Measurements from ENCODE around the gene IRF2.

IRF2 gene

DNA sequence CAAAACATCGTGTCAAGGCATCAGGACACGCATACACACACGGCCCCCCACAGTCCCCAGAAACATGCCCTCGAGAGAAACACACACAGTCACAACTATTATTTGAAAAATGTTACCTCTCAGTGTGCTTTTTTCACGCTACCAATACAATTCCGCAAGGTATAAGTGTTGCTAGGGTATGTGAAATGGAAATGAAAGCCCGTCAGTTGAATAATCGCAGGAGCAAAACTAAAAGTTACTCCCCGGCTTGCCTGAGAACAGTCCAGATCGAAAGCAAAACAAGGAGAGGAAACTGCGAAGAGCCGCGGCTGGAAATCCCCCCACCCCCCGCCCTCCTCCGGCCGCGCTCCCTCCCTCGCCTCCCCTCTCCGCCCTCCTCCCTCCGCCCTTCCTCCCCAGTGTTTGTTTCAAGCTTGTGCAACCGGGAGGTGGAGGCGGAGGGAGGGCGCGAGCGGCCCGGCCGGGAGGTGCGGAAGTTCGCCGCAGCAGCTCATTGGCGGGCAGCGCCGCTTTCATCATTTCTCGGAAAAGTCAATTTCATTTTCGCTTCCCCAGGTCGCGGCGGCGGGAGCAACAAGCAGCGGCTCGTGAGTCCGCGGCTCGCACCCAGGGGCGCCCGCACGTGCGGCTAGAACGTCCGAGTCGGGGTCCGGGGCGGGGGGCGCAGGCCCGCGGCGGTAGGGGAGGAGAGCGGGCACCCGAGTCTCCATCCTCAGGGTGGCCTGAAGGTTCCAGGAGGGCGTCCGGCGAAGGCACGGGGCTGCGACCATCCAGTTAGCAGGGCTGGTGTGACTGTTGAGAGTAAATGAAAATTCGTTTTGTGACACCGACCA, at the start of gene IRF2:
Gene IRF2 (minus strand): TSS at position 288 of the 833 bp plus-strand sequence. CDS start 45,486 bp downstream, outside the sequence.
- no peaks in the 10 kb centered on the region for H3K27me3 ChIP-seq (ENCODE audit: control insufficient read depth, insufficient read depth, low read length)
- peak within 1 kb of the TSS; percentile 99 for H3K4me3 ChIP-seq (ENCODE audit: low read depth, low read length)
- peak within 1 kb of the TSS; percentile 84 for H3K9ac ChIP-seq
- H2AFZ ChIP-seq: peak within 1 kb of the TSS; percentile 78
- peak within 1 kb of the TSS; percentile 97 for H3K27ac ChIP-seq
- TF ChIP-seq, protein P1, sequence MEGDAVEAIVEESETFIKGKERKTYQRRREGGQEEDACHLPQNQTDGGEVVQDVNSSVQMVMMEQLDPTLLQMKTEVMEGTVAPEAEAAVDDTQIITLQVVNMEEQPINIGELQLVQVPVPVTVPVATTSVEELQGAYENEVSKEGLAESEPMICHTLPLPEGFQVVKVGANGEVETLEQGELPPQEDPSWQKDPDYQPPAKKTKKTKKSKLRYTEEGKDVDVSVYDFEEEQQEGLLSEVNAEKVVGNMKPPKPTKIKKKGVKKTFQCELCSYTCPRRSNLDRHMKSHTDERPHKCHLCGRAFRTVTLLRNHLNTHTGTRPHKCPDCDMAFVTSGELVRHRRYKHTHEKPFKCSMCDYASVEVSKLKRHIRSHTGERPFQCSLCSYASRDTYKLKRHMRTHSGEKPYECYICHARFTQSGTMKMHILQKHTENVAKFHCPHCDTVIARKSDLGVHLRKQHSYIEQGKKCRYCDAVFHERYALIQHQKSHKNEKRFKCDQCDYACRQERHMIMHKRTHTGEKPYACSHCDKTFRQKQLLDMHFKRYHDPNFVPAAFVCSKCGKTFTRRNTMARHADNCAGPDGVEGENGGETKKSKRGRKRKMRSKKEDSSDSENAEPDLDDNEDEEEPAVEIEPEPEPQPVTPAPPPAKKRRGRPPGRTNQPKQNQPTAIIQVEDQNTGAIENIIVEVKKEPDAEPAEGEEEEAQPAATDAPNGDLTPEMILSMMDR (IDR thresholded peaks at IDR 0.05): peak; percentile 7
- H3K79me2 ChIP-seq: peaks cover 10% of the 10 kb centered on the region
- H3K9me3 ChIP-seq (ENCODE audit: control insufficient read depth, low read length): no peaks in the 10 kb centered on the region
- H3K4me1 ChIP-seq: peaks cover 3% of the 10 kb centered on the region
- H3K4me2 ChIP-seq (ENCODE audit: low read length): peak within 1 kb of the TSS; percentile 95
- H3K36me3 ChIP-seq (ENCODE audit: control insufficient read depth, insufficient read depth, low read length): no peaks in the 10 kb centered on the region

DNA sequence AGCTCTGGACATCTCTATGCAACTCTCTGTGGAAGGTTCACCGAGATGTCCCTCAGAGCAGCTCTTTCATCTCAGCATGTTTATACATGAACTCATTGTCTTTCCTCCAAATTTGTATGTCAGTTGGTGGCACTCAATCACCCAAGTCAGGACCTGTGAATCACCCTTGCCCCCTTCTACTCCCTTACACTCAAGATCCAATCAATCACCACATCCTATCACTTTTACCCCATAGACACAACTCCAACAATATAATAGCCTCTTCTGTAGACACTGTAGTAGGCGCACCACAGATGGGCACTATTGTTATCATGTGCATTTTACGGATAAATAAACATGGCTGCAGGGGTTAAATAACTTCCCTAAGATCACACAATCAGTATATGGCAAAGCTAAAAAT, 41.3 kb upstream of the IRF2 start:
- Histone ChIP-seq H2AFZ (no peak overlapping the region), H3K4me1 (no peaks in the 10 kb centered on the region), H3K9ac (no peak overlapping the region), H3K9me3 (ENCODE audit: control insufficient read depth, low read length) (no peaks in the 10 kb centered on the region), H3K27ac (no peak overlapping the region), H3K4me3 (ENCODE audit: low read depth, low read length) (no peak overlapping the region), H3K27me3 (ENCODE audit: control insufficient read depth, insufficient read depth, low read length) (no peaks in the 10 kb centered on the region), H3K79me2 (no peaks in the 10 kb centered on the region), H3K4me2 (ENCODE audit: low read length) (no peak overlapping the region), H3K36me3 (ENCODE audit: control insufficient read depth, insufficient read depth, low read length) (no peaks in the 10 kb centered on the region)
- TF ChIP-seq, protein P1 (IDR thresholded peaks at IDR 0.05): no peak

DNA sequence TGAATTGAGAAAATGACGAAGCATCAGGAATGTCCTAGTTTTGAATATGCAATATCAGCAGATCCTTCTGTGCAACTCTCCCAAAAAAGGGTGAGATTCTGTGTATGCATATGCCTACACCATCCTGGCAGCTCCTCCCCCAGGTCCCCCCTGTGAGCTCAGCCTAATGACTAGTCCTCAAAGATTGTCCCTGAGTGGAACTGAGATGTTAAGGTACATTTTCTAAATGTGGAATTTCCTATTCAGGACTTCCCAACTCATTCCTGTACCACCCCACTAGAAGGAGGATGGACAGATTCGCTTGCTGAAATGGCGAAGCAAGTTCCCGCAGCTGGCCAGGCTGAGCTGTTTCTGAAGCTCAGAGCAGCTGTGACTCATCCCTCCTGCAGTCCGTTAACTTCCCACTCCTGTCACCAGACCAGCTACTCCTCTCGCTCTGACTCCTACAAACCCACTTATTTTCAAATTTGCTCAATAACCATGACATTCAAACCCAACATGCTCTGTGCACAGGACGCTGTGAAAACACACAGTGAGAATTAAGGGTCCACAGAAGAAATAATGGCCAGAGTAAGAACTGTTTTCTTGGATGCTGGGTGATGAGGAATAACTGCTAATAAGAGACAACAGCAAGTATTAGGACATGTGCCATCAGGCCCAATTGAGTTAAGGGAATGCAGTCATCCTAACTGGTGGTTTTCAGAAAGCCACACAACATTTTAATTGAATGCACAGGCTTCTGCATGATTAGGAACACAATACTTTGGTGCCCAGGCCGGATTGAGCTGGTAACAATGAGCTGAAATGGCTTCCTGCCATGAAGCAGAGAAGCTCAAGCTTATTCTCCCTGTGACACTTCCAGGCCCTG, 40.0 kb upstream of the IRF2 start:
- H3K4me2 ChIP-seq (ENCODE audit: low read length): no peak overlapping the region
- no peak overlapping the region for H3K4me3 ChIP-seq (ENCODE audit: low read depth, low read length)
- no peak overlapping the region for H2AFZ ChIP-seq
- H3K9me3 ChIP-seq (ENCODE audit: control insufficient read depth, low read length): no peaks in the 10 kb centered on the region
- no peaks in the 10 kb centered on the region for H3K4me1 ChIP-seq
- no peaks in the 10 kb centered on the region for H3K36me3 ChIP-seq (ENCODE audit: control insufficient read depth, insufficient read depth, low read length)
- H3K27ac ChIP-seq: no peak overlapping the region
- TF ChIP-seq, protein P1 (IDR thresholded peaks at IDR 0.05): no peak
- H3K27me3 ChIP-seq (ENCODE audit: control insufficient read depth, insufficient read depth, low read length): no peaks in the 10 kb centered on the region
- no peak overlapping the region for H3K9ac ChIP-seq
- H3K79me2 ChIP-seq: no peaks in the 10 kb centered on the region

DNA sequence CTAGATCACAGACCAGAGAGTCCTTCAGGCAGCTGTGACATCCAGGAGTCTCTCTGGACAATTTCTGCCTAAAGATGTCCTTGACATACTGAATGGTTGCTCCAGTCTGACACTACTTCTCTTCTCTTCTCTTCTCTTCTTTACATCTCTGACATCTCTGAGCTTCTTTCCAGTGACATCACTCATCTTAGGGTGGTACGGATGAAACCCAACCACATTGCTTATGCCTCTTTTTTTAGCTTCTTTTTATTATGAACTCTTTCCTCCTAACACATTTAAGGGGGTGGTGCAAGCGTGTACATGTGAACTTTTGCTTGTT, 39.4 kb upstream of the IRF2 start:
- Histone ChIP-seq H3K4me3 (ENCODE audit: low read depth, low read length) (no peak overlapping the region), H3K27ac (no peak overlapping the region), H2AFZ (no peak overlapping the region), H3K9ac (no peak overlapping the region), H3K4me1 (no peaks in the 10 kb centered on the region), H3K9me3 (ENCODE audit: control insufficient read depth, low read length) (no peaks in the 10 kb centered on the region), H3K27me3 (ENCODE audit: control insufficient read depth, insufficient read depth, low read length) (no peaks in the 10 kb centered on the region), H3K36me3 (ENCODE audit: control insufficient read depth, insufficient read depth, low read length) (no peaks in the 10 kb centered on the region), H3K79me2 (no peaks in the 10 kb centered on the region), H3K4me2 (ENCODE audit: low read length) (no peak overlapping the region)
- TF ChIP-seq, protein P1 (IDR thresholded peaks at IDR 0.05): no peak
